ENCODE data around the gene SH3GL1. TPM values are rescaled to one million over a fixed set of nuclear protein-coding genes. Genes with fewer than 3 reads are reported as not detected.
A peak's percentile ranks its signal among the peaks of the same experiment; 100 is the strongest.

Gene SH3GL1
- total RNA-seq, 4 donors from 2014 or later, result 49.4 to 77.2 (median 59.5) TPM

DNA sequence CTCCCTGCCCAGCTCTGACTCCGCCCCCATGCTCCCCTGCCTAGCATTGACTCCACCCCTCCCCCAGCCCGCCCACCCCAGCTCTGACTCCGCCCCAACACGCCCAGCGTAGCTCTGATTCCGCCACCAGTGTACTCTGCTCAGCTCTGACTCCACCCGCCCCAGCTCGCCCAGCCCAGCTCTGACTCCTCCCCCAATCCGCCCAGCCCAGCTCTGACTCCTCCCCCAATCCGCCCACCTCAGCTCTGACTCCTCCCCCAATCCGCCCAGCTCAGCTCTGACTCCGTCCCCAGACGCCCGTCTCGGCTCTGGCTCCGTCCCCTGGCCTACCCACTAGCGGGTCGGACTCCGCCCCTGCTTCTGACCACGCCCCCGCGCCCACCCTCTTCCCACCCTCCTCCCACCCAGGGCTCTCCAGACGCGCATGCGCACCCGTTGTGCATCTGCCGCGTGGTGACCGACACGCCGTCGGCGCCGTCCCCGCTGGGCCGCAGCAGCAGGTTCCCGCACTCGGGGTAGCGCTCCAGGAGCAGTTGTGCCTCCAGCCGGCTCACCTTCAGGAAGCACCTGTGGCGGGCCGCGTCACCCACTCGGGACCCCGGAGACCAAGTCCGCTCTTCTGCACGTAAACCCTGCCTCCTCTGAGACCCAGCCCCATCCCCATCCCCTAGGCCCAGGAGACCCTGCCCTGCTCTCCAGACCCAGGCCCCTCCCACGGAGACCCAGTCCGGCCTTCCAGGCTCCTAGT is 71.9 kb downstream of the SH3GL1 start:
- 4% methylated on average over 30 of the region's 49 CpGs for WGBS
- Histone ChIP-seq H3K36me3 (no peaks in the 10 kb centered on the region), H3K4me3 (peak overlapping the region; percentile 36 to 63 (median 55)), H3K27ac (replicated peaks in 1 of 4) (peak overlapping the region in 3 of 4 donors; percentile 42 to 58 (median 44)), H3K27me3 (peaks cover 0 to 47% (median 7%) of the 10 kb centered on the region in 4 donors), H3K9me3 (no peaks in the 10 kb centered on the region), H3K4me1 (peaks cover 20 to 30% (median 26%) of the 10 kb centered on the region in 4 donors)
- no peak for TF ChIP-seq EP300 (IDR thresholded peaks at IDR 0.05)
- peak; percentile 58 to 60 for TF ChIP-seq POLR2AphosphoS5 (IDR thresholded peaks at IDR 0.05)
- DNase-seq (ENCODE audit: extremely low spot score), result peak; percentile 95
- intact Hi-C loops (cut with DNase I), result no loop called here

DNA sequence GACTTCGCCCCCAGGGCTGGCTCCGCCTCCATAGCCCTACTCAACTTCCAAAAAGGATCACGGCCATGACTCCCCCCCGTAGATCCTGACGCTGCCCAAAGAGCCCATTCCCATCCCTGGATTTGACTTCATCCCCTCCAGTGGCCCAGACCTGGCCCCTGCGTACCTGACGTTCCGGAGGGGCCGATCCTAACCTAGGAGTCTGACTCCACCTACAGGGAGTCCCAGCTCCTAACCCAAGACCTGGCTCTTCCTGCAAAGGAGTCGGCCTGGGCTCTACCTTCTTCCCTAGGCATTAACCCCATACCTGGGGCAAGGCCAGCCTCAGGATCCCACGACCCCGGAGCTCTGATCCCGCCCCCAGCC is 72.5 kb downstream of the SH3GL1 start:
- TF ChIP-seq POLR2A (IDR thresholded peaks at IDR 0.05; ENCODE audit: low read depth), result no peak
- H3K9me3 ChIP-seq, result peaks cover 0 to under 1% (median 0%) of the 10 kb centered on the region in 4 donors
- 12% methylated on average over 12 of the region's 13 CpGs for WGBS
- H3K4me3 ChIP-seq, result peak overlapping the region; percentile 36 to 63 (median 55)
- peaks cover 0 to 47% (median 7%) of the 10 kb centered on the region in 4 donors for H3K27me3 ChIP-seq
- DNase-seq (ENCODE audit: extremely low spot score), result no peak
- intact Hi-C loops (cut with DNase I), result no loop called here
- H3K36me3 ChIP-seq, result no peaks in the 10 kb centered on the region
- peak overlapping the region in 3 of 4 donors; percentile 42 to 58 (median 57) for H3K27ac ChIP-seq (replicated peaks in 1 of 4)
- H3K4me1 ChIP-seq, result peaks cover 20 to 30% (median 26%) of the 10 kb centered on the region in 4 donors

DNA sequence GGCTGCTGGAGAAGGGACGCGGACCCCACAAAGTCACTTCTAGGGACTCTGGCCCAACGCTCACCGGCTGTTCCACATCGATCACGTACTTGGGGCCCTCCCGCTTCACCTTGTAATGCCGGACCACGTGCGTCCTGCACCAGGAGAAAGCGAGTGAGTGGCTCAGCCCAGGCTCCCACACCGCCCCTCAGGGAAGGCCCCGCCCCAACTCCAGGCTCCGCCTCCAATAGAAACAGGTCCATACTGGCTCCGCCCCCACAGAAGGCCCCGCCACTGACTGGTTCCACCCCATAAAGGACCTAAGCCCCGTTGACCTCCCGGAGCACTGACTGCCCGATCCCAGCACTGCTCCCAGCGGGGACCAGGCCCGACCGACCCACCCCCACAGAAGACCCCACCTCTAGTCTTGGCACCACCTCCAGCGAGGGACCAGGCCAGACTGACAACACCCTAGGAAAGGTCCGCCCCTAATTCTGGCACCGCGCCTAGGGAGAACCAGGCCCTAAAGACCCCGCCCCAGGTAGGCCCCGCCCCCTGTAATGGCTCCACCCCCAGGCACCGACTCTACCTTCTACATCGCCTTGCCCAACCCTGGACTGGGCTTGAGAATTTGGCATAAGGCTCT is 73.0 kb downstream of the SH3GL1 start:
- TF ChIP-seq POLR2A (IDR thresholded peaks at IDR 0.05; ENCODE audit: low read depth), result no peak
- no peak for TF ChIP-seq POLR2AphosphoS5 (IDR thresholded peaks at IDR 0.05)
- TF ChIP-seq, protein P1, sequence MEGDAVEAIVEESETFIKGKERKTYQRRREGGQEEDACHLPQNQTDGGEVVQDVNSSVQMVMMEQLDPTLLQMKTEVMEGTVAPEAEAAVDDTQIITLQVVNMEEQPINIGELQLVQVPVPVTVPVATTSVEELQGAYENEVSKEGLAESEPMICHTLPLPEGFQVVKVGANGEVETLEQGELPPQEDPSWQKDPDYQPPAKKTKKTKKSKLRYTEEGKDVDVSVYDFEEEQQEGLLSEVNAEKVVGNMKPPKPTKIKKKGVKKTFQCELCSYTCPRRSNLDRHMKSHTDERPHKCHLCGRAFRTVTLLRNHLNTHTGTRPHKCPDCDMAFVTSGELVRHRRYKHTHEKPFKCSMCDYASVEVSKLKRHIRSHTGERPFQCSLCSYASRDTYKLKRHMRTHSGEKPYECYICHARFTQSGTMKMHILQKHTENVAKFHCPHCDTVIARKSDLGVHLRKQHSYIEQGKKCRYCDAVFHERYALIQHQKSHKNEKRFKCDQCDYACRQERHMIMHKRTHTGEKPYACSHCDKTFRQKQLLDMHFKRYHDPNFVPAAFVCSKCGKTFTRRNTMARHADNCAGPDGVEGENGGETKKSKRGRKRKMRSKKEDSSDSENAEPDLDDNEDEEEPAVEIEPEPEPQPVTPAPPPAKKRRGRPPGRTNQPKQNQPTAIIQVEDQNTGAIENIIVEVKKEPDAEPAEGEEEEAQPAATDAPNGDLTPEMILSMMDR (IDR thresholded peaks at IDR 0.05), result no peak
- Histone ChIP-seq H3K36me3 (no peaks in the 10 kb centered on the region), H3K27ac (replicated peaks in 1 of 4) (peak overlapping the region in 2 of 4 donors; percentile 42 to 57), H3K27me3 (peaks cover 0 to 47% (median 7%) of the 10 kb centered on the region in 4 donors), H3K4me1 (peaks cover 20 to 30% (median 26%) of the 10 kb centered on the region in 4 donors), H3K4me3 (peak overlapping the region; percentile 36 to 63 (median 55)), H3K9me3 (peaks cover 0 to 5% (median 0%) of the 10 kb centered on the region in 4 donors)
- WGBS, result 5% methylated on average over 7 of the region's 30 CpGs
- intact Hi-C loops (cut with DNase I), result no loop called here
- no peak for DNase-seq (ENCODE audit: extremely low spot score)

DNA sequence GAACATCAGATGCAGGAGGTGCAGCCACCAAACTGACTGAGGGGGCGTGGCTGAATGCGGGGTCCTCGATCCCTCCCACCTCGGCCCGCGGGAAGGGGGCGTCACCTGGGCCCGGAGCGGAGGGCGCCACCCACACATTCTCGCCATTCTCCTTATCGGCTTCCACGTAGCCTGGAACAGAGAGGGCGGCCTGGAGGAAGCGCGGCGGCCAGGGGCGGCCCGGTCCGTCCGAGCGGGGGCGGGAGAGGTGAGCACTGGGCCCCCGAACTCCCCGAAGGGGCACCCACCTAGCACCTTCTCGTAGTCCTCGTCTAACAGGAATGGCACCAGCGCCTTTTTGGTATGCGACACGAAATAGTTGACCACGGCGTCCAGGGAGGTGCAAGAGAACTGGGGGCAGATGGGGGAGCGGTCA is 73.5 kb downstream of the SH3GL1 start:
- Histone ChIP-seq H3K4me1 (peaks cover 20 to 30% (median 26%) of the 10 kb centered on the region in 4 donors), H3K27me3 (peaks cover 0 to 47% (median 7%) of the 10 kb centered on the region in 4 donors), H3K27ac (replicated peaks in 1 of 4) (no peak overlapping the region), H3K4me3 (peak overlapping the region; percentile 36 to 63 (median 55)), H3K36me3 (no peaks in the 10 kb centered on the region), H3K9me3 (peaks cover 0 to 9% (median 0%) of the 10 kb centered on the region in 4 donors)
- intact Hi-C loops (cut with DNase I), result no loop called here
- TF ChIP-seq, protein P1 (IDR thresholded peaks at IDR 0.05), result no peak
- TF ChIP-seq POLR2A (IDR thresholded peaks at IDR 0.05; ENCODE audit: low read depth), result no peak
- TF ChIP-seq POLR2AphosphoS5 (IDR thresholded peaks at IDR 0.05), result no peak
- no peak for TF ChIP-seq EP300 (IDR thresholded peaks at IDR 0.05)
- DNase-seq (ENCODE audit: extremely low spot score), result no peak
- no CpG with 5 or more reads among the region's 33 CpGs for WGBS

DNA sequence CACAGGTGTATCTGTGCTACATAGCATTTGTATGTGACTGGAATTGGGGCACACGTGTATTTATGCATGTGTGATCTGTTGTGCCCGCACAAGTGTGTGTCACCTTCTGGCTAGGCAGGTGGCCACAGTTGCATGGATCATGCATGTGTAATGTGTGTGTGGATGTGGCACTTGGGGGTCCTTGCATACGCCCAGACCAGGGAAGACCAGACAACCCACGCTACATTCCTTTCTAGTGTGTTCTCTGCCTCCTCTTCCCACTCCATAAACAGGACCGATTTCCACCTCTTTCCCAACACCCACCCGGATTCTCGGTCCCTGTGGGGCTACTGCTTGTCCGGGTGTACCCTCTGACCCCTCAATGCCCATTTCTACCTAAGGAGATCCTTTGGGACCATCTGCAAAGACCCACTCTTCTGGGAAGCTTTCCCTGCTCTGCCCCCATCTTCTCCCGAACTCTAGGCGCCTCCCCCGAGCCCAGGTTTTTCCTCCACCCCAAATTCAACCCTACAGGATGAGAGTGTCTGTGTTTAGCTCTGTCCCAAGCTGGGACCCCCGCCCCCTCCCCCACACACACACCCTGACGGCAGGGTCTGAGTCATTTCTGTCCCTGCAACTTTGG is 74.0 kb downstream of the SH3GL1 start:
- TF ChIP-seq, protein P1 (IDR thresholded peaks at IDR 0.05), result no peak
- TF ChIP-seq POLR2A (IDR thresholded peaks at IDR 0.05; ENCODE audit: low read depth) (no peak), EP300 (IDR thresholded peaks at IDR 0.05) (no peak), POLR2AphosphoS5 (IDR thresholded peaks at IDR 0.05) (no peak)
- H3K27me3 ChIP-seq, result peaks cover 0 to 47% (median 7%) of the 10 kb centered on the region in 4 donors
- 63% methylated on average over 11 of the region's 13 CpGs for WGBS
- DNase-seq (ENCODE audit: extremely low spot score), result no peak
- peaks cover 0 to 9% (median 0%) of the 10 kb centered on the region in 4 donors for H3K9me3 ChIP-seq
- H3K27ac ChIP-seq (replicated peaks in 1 of 4), result no peak overlapping the region
- H3K4me1 ChIP-seq, result peaks cover 20 to 30% (median 26%) of the 10 kb centered on the region in 4 donors
- no peaks in the 10 kb centered on the region for H3K36me3 ChIP-seq
- intact Hi-C loops (cut with DNase I), result no loop called here
- H3K4me3 ChIP-seq, result peak overlapping the region in 1 of 4 donors; percentile 55
